ENCODE data around the gene ZNF12. TPM values are rescaled to one million over a fixed set of nuclear protein-coding genes. Genes with fewer than 3 reads are reported as not detected.
"Not testable (repeated sequence)": the region's sequence is repeated elsewhere in the genome, so short reads cannot be mapped to it uniquely, and the experiment has no call there.

The ZNF12 gene
- total RNA-seq, 1 donor from 2014 or later, result 13.2 TPM

GRCh38 chr7:6705959-6706665 is 635 bp downstream of the ZNF12 start:
- peak; percentile 68 for DNase-seq (ENCODE audit: missing footprints)
- intact Hi-C loops (cut with DNase I), result loop anchor here (10.0 kb wide), 1 partner anchor 71 kb away; the partner anchor contains the start of gene ZNF316
- ATAC-seq, result no peak

- DNase-seq (ENCODE audit: missing footprints) (no peak), ATAC-seq (no peak)
- intact Hi-C loops (cut with DNase I), result loop anchor here (10.0 kb wide), 1 partner anchor 67 kb away; the partner anchor contains the start of gene ZNF316
Measured at GRCh38 chr7:6701860-6702259, 4.9 kb downstream of the ZNF12 start.

- intact Hi-C loops (cut with DNase I), result loop anchor here (10.0 kb wide), 1 partner anchor 66 kb away; the partner anchor contains the start of gene ZNF316
- ATAC-seq, result no peak
- DNase-seq (ENCODE audit: missing footprints), result no peak
Measured at GRCh38 chr7:6700793-6701192, 6.0 kb downstream of the ZNF12 start.

GRCh38 chr7:6691609-6692106 is 15.1 kb downstream of the ZNF12 start:
- ATAC-seq (no peak), DNase-seq (ENCODE audit: missing footprints) (no peak)
- intact Hi-C loops (cut with DNase I), result no loop called here

GRCh38 chr7:6691103-6691502 is 15.6 kb downstream of the ZNF12 start:
- DNase-seq (ENCODE audit: missing footprints) (no peak), ATAC-seq (no peak)
- intact Hi-C loops (cut with DNase I), result no loop called here

- no peak for ATAC-seq
- no peak for DNase-seq (ENCODE audit: missing footprints)
- intact Hi-C loops (cut with DNase I), result no loop called here
Measured at GRCh38 chr7:6680146-6680545, 26.6 kb downstream of the ZNF12 start.

- DNase-seq (ENCODE audit: missing footprints) (no peak), ATAC-seq (no peak)
- intact Hi-C loops (cut with DNase I), result no loop called here
Measured at GRCh38 chr7:6675807-6676405, 30.8 kb downstream of the ZNF12 start.

GRCh38 chr7:6670851-6671250 is 35.9 kb downstream of the ZNF12 start:
- intact Hi-C loops (cut with DNase I); ATAC-seq; DNase-seq (ENCODE audit: missing footprints): not testable (repeated sequence)

- ATAC-seq, result no peak
- no peak for DNase-seq (ENCODE audit: missing footprints)
Measured at GRCh38 chr7:6658618-6659345, 48.0 kb downstream of the ZNF12 start.

GRCh38 chr7:6656413-6656812 is 50.3 kb downstream of the ZNF12 start:
- no peak for ATAC-seq
- no peak for DNase-seq (ENCODE audit: missing footprints)
- intact Hi-C loops (cut with DNase I), result no loop called here

More at GRCh38 chr7:6658618-6659345, 48.0 kb downstream of the ZNF12 start:
- intact Hi-C loops (cut with DNase I), result no loop called here

GRCh38 chr7:6655636-6656385 is 50.9 kb downstream of the ZNF12 start:
- ATAC-seq (no peak), DNase-seq (ENCODE audit: missing footprints) (no peak)
- intact Hi-C loops (cut with DNase I), result no loop called here

- no peak for DNase-seq (ENCODE audit: missing footprints)
- no peak for ATAC-seq
- intact Hi-C loops (cut with DNase I), result no loop called here
Measured at GRCh38 chr7:6654842-6655610, 51.7 kb downstream of the ZNF12 start.

GRCh38 chr7:6654113-6654841 is 52.5 kb downstream of the ZNF12 start:
- DNase-seq (ENCODE audit: missing footprints), result no peak
- intact Hi-C loops (cut with DNase I), result no loop called here

GRCh38 chr7:6653071-6654003 is 53.4 kb downstream of the ZNF12 start:
- ATAC-seq, result no peak
- no peak for DNase-seq (ENCODE audit: missing footprints)
- intact Hi-C loops (cut with DNase I), result no loop called here

More at GRCh38 chr7:6654113-6654841, 52.5 kb downstream of the ZNF12 start:
- ATAC-seq, result no peak

- ATAC-seq, result no peak
- intact Hi-C loops (cut with DNase I), result no loop called here
- DNase-seq (ENCODE audit: missing footprints), result no peak
Measured at GRCh38 chr7:6652446-6653011, 54.2 kb downstream of the ZNF12 start.

- intact Hi-C loops (cut with DNase I), result no loop called here
- DNase-seq (ENCODE audit: missing footprints) (no peak), ATAC-seq (no peak)
Measured at GRCh38 chr7:6651851-6652445, 54.8 kb downstream of the ZNF12 start.
